HG03521 (cell line): ENCODE measurements around the gene RHBDL3.
"Not testable (repeated sequence)": the region's sequence is repeated elsewhere in the genome, so short reads cannot be mapped to it uniquely, and the experiment has no call there.

Source experiments
- ATAC-seq: cut with Tn5 transposase; IDR thresholded peaks from one replicate; pipeline ENCODE4 v1.9.1; 2021; ENCODE audit warnings: mild to moderate bottlenecking, moderate library complexity; ENCODE audit not compliant: unreplicated experiment

RHBDL3 gene

GRCh38 chr17:32289471-32290070, 23.9 kb downstream of the RHBDL3 start:
- no peak for ATAC-seq

- ATAC-seq = no peak
Observed at GRCh38 chr17:32292094-32292493, 26.5 kb downstream of the RHBDL3 start.

GRCh38 chr17:32297424-32297823, 31.8 kb downstream of the RHBDL3 start:
- no peak for ATAC-seq

GRCh38 chr17:32297860-32298259, 32.2 kb downstream of the RHBDL3 start:
- no peak for ATAC-seq

- no peak for ATAC-seq
Observed at GRCh38 chr17:32298298-32298697, 32.7 kb downstream of the RHBDL3 start.

GRCh38 chr17:32298721-32299579, 33.3 kb downstream of the RHBDL3 start:
- no peak for ATAC-seq

- no peak for ATAC-seq
Observed at GRCh38 chr17:32299580-32300164, 34.0 kb downstream of the RHBDL3 start.

- ATAC-seq = no peak
Observed at GRCh38 chr17:32302037-32302436, 36.4 kb downstream of the RHBDL3 start.

- ATAC-seq = no peak
Observed at GRCh38 chr17:32302860-32303649, 37.4 kb downstream of the RHBDL3 start.

GRCh38 chr17:32303781-32304288, 38.2 kb downstream of the RHBDL3 start:
- no peak for ATAC-seq

GRCh38 chr17:32305049-32305448, 39.4 kb downstream of the RHBDL3 start:
- no peak for ATAC-seq

GRCh38 chr17:32307658-32308057, 42.0 kb downstream of the RHBDL3 start:
- ATAC-seq = no peak

GRCh38 chr17:32311028-32311536, 45.5 kb downstream of the RHBDL3 start:
- no peak for ATAC-seq

GRCh38 chr17:32314636-32315035, 49.0 kb downstream of the RHBDL3 start:
- no peak for ATAC-seq

GRCh38 chr17:32315171-32315570, 49.5 kb downstream of the RHBDL3 start:
- no peak for ATAC-seq

GRCh38 chr17:32316653-32317052, 51.0 kb downstream of the RHBDL3 start:
- not testable (repeated sequence) for ATAC-seq

GRCh38 chr17:32317353-32317752, 51.7 kb downstream of the RHBDL3 start:
- ATAC-seq = no peak

GRCh38 chr17:32318071-32318470, 52.4 kb downstream of the RHBDL3 start:
- no peak for ATAC-seq

- no peak for ATAC-seq
Observed at GRCh38 chr17:32319548-32319905, 53.9 kb downstream of the RHBDL3 start.

GRCh38 chr17:32320080-32320479, 54.4 kb downstream of the RHBDL3 start:
- ATAC-seq = not testable (repeated sequence)

- no peak for ATAC-seq
Observed at GRCh38 chr17:32320847-32321246, 55.2 kb downstream of the RHBDL3 start.
